ENCODE results near the gene FOXP1.
A peak's percentile ranks its signal among the peaks of the same experiment; 100 is the strongest.

Gene FOXP1

GRCh38 chr3:71361334-71361890 lies 222.1 kb downstream of the FOXP1 start:
- H3K79me2 ChIP-seq (ENCODE audit: low read length), result no peaks in the 10 kb centered on the region
- no peaks in the 10 kb centered on the region for H3K9me3 ChIP-seq (ENCODE audit: insufficient read depth, low read length)
- H3K36me3 ChIP-seq (replicated peaks; ENCODE audit: low read depth, low read length), result no peaks in the 10 kb centered on the region
- TF ChIP-seq CTCF (IDR thresholded peaks at IDR 0.05; ENCODE audit: low read depth, low read length), result no peak
- TF ChIP-seq EZH2phosphoT487 (IDR thresholded peaks at IDR 0.05; ENCODE audit: low read depth), result no peak
- H4K20me1 ChIP-seq (ENCODE audit: insufficient read depth, low read length), result no peaks in the 10 kb centered on the region
- peaks cover 61% of the 10 kb centered on the region for H3K27me3 ChIP-seq (ENCODE audit: low read depth, low read length)
- peaks cover 58% of the 10 kb centered on the region for H3K4me1 ChIP-seq (ENCODE audit: low read length)
- H3K4me2 ChIP-seq (ENCODE audit: low read length), result peak overlapping the region; percentile 64
- no peak overlapping the region for H3K27ac ChIP-seq (ENCODE audit: low read length)
- H2AFZ ChIP-seq (ENCODE audit: low read depth, low read length), result no peak overlapping the region
- H3K9ac ChIP-seq (ENCODE audit: low read length), result no peak overlapping the region
- H3K4me3 ChIP-seq (ENCODE audit: low read length), result peak overlapping the region; percentile 23; the same call in 1 of the 2 replicates

DNA sequence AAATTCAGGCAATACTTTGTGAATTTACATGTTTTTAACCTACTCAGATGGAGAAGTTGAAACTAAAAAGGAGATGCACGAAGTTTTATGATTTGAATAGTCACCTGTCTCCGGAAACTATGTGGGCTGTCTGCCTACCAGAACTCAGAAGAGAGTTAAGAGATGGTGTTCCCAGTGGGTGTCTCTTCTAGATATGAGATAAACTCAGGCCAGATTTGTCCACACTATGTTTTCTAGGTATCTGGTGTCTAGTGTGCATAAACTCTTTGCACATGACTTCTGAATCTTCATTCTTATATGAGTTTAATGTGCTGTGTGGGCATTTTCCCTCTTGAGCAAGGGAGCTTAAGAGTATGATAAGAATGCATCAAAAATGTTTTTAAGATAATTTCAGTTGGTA lies 222.8 kb downstream of the FOXP1 start:
- no peaks in the 10 kb centered on the region for H4K20me1 ChIP-seq (ENCODE audit: insufficient read depth, low read length)
- H3K4me3 ChIP-seq (ENCODE audit: low read length), result peak overlapping the region; percentile 52
- no peak; the same call in 1 of the 2 replicates for TF ChIP-seq EZH2phosphoT487 (IDR thresholded peaks at IDR 0.05; ENCODE audit: low read depth)
- no peak for TF ChIP-seq CTCF (IDR thresholded peaks at IDR 0.05; ENCODE audit: low read depth, low read length)
- peak overlapping the region; percentile 72 for H3K27ac ChIP-seq (ENCODE audit: low read length)
- no peaks in the 10 kb centered on the region for H3K79me2 ChIP-seq (ENCODE audit: low read length)
- no peak overlapping the region for H2AFZ ChIP-seq (ENCODE audit: low read depth, low read length)
- peaks cover 60% of the 10 kb centered on the region for H3K4me1 ChIP-seq (ENCODE audit: low read length)
- no peak overlapping the region for H3K9ac ChIP-seq (ENCODE audit: low read length)
- H3K4me2 ChIP-seq (ENCODE audit: low read length), result peak overlapping the region; percentile 64
- peaks cover 59% of the 10 kb centered on the region for H3K27me3 ChIP-seq (ENCODE audit: low read depth, low read length)
- no peaks in the 10 kb centered on the region for H3K9me3 ChIP-seq (ENCODE audit: insufficient read depth, low read length)
- H3K36me3 ChIP-seq (replicated peaks; ENCODE audit: low read depth, low read length), result no peaks in the 10 kb centered on the region

DNA sequence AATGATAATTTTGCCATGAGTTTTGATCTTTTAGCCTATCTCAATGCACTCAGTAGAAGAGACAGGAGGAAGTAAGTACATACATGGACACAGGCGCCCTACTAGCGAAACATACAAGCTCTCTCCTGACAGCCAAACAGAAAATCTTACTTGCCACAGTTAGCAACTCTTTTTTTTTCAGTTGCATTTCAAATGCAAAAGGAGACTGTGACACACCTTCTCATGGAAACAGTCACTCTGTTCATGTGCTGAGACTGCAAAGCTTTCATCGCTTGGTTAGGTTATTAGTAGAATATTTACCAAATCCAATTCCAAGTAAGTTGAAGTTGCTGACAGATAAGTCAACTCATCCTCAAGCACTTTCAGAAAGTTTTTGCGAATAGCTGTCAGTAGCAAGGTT lies 223.3 kb downstream of the FOXP1 start:
- Histone ChIP-seq H3K4me1 (ENCODE audit: low read length) (peaks cover 66% of the 10 kb centered on the region), H3K4me3 (ENCODE audit: low read length) (peak overlapping the region; percentile 52), H4K20me1 (ENCODE audit: insufficient read depth, low read length) (no peaks in the 10 kb centered on the region), H3K9ac (ENCODE audit: low read length) (peak overlapping the region; percentile 6; the same call in 1 of the 2 replicates), H3K4me2 (ENCODE audit: low read length) (peak overlapping the region; percentile 64), H3K27me3 (ENCODE audit: low read depth, low read length) (peaks cover 59% of the 10 kb centered on the region), H3K9me3 (ENCODE audit: insufficient read depth, low read length) (no peaks in the 10 kb centered on the region), H2AFZ (ENCODE audit: low read depth, low read length) (no peak overlapping the region), H3K36me3 (replicated peaks; ENCODE audit: low read depth, low read length) (no peaks in the 10 kb centered on the region), H3K27ac (ENCODE audit: low read length) (peak overlapping the region; percentile 72), H3K79me2 (ENCODE audit: low read length) (no peaks in the 10 kb centered on the region)
- TF ChIP-seq EZH2phosphoT487 (IDR thresholded peaks at IDR 0.05; ENCODE audit: low read depth), result no peak
- TF ChIP-seq CTCF (IDR thresholded peaks at IDR 0.05; ENCODE audit: low read depth, low read length), result no peak

DNA sequence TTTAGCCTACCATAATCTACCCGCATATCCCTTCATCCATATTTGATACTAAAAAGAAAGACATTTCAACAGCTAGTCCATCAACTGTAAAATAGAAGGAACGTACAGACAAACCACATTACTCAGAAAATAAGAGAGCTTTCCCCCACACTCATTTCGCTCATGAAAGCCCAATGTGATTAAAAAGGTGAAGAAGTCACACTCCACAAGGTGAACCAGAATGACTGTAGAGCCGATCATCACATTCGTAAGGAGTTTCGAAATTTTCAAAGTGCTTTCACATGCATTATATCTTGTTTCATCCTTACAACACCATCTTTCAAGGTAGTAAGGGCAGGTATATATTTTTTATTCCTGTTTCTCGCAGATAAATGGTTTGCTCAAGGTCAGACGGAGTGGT lies 225.3 kb downstream of the FOXP1 start:
- no peaks in the 10 kb centered on the region for H3K9me3 ChIP-seq (ENCODE audit: insufficient read depth, low read length)
- H4K20me1 ChIP-seq (ENCODE audit: insufficient read depth, low read length), result no peaks in the 10 kb centered on the region
- H2AFZ ChIP-seq (ENCODE audit: low read depth, low read length), result no peak overlapping the region
- peak overlapping the region; percentile 64 for H3K4me2 ChIP-seq (ENCODE audit: low read length)
- H3K4me1 ChIP-seq (ENCODE audit: low read length), result peaks cover 72% of the 10 kb centered on the region
- H3K27me3 ChIP-seq (ENCODE audit: low read depth, low read length), result peaks cover 56% of the 10 kb centered on the region
- peak overlapping the region; percentile 40 for H3K4me3 ChIP-seq (ENCODE audit: low read length)
- no peak for TF ChIP-seq CTCF (IDR thresholded peaks at IDR 0.05; ENCODE audit: low read depth, low read length)
- TF ChIP-seq EZH2phosphoT487 (IDR thresholded peaks at IDR 0.05; ENCODE audit: low read depth), result peak; percentile 98
- H3K36me3 ChIP-seq (replicated peaks; ENCODE audit: low read depth, low read length), result no peaks in the 10 kb centered on the region
- H3K9ac ChIP-seq (ENCODE audit: low read length), result no peak overlapping the region
- H3K27ac ChIP-seq (ENCODE audit: low read length), result no peak overlapping the region; the same call in 1 of the 2 replicates
- no peaks in the 10 kb centered on the region for H3K79me2 ChIP-seq (ENCODE audit: low read length)

Measured in OCI-LY3 (cell line).